Esophagus squamous epithelium (tissue), 5 donors: ENCODE measurements around the gene BMX. TPM values are rescaled to one million over a fixed set of nuclear protein-coding genes. Genes with fewer than 3 reads are reported as not detected.

ENCODE experiments used
- DNase-seq: peaks from one replicate; lab custom pipeline; 2025; lab: John Stamatoyannopoulos, UW
- H3K27ac ChIP-seq, 4 donors: fragments of 200-600 bp; sonication (generic); one replicate each; pipeline ENCODE4 v1.5.1; 2016 to 2019; ENCODE audit warnings: mild to moderate bottlenecking in 1 of 4
- H3K27me3 ChIP-seq, 4 donors: fragments of 200-600 bp; sonication (generic); 1 replicate in 3 of 4; 2 replicates in 1 of 4; pipeline versions ENCODE4 v1.5.1 to v1.6.0; 2017 to 2021; ENCODE audit warnings: antibody characterized with exemption in 1 of 4
- H3K36me3 ChIP-seq, 3 donors: fragments of 200-600 bp; sonication (generic); one replicate each; pipeline ENCODE4 v1.5.1; 2016 to 2019
- H3K4me1 ChIP-seq, 3 donors: fragments of 200-600 bp; sonication (generic); one replicate each; pipeline ENCODE4 v1.5.1; 2017 to 2019
- H3K4me3 ChIP-seq, 4 donors: fragments of 200-600 bp; sonication (generic); 1 replicate in 3 of 4; 2 replicates in 1 of 4; pipeline ENCODE4 v1.5.1; 2016 to 2019; ENCODE audit warnings: mild to moderate bottlenecking in 2 of 4, moderate library complexity in 1 of 4
- H3K9me3 ChIP-seq, 3 donors: fragments of 200-600 bp; sonication (generic); one replicate each; pipeline ENCODE4 v1.5.1; 2016 to 2019
- CTCF ChIP-seq, 6 experiments: fragments of 450-650 bp in 4 of 6; fragments of 200-600 bp in 2 of 6; sonication (generic) in 2 of 6; IDR thresholded peaks; one replicate each; pipeline ENCODE4 v1.5.1; 2016 to 2019; ENCODE audit warnings: antibody characterized with exemption in 6 of 6, mild to moderate bottlenecking in 4 of 6, moderate library complexity in 4 of 6
- POLR2A ChIP-seq, 4 donors: fragments of 450-650 bp; IDR thresholded peaks; one replicate each; pipeline ENCODE4 v1.6.1; 2017; ENCODE audit warnings: antibody characterized with exemption in 4 of 4, mild to moderate bottlenecking in 4 of 4, moderate library complexity in 3 of 4
- WGBS, 2 donors: methylation state at CpG; one replicate each; pipeline ENCODE4 v1.1.5; 2018; 5-methylcytosine and 5-hydroxymethylcytosine counted together
- intact Hi-C: fragments of 100-400 bp; cut with DNase I; formaldehyde crosslinking; loops from one replicate; pipeline ENCODE4 v1.15.0; 2022
- total RNA-seq, 4 donors: library from RNA; depleted of rRNA; stranded (reverse); fragments of >200 nt; gene quantifications; one replicate each; pipeline ENCODE4 v1.1.0, GENCODE V29; 2016
- donor health status: DM: yes; HTN: yes; CAD: no.

The BMX gene
- total RNA-seq, 4 donors from 2014 or later = 0.79 to 2.5 (median 1.2) TPM; not detected in 1

- Histone ChIP-seq H3K36me3 (no peaks in the 10 kb centered on the region), H3K27ac (no peak overlapping the region), H3K9me3 (no peaks in the 10 kb centered on the region), H3K27me3 (no peaks in the 10 kb centered on the region), H3K4me3 (no peak overlapping the region), H3K4me1 (no peaks in the 10 kb centered on the region)
- TF ChIP-seq POLR2A (IDR thresholded peaks at IDR 0.05) = no peak
- no peak for TF ChIP-seq CTCF (IDR thresholded peaks at IDR 0.05)
- DNase-seq = no peak
- 40% methylated on average over 1 of the region's 1 CpG for WGBS, 2 donors
- intact Hi-C loops = no loop called here
Observed at GRCh38 chrX:15511563-15511962, 11.0 kb downstream of the BMX start.

- Histone ChIP-seq H3K27ac (no peak overlapping the region), H3K27me3 (no peaks in the 10 kb centered on the region), H3K4me3 (no peak overlapping the region), H3K9me3 (no peaks in the 10 kb centered on the region), H3K36me3 (no peaks in the 10 kb centered on the region), H3K4me1 (no peaks in the 10 kb centered on the region)
- TF ChIP-seq POLR2A (IDR thresholded peaks at IDR 0.05) (no peak), CTCF (IDR thresholded peaks at IDR 0.05) (no peak)
- WGBS, 2 donors = 73 to 78% methylated on average over 4 of the region's 4 CpGs
- intact Hi-C loops = no loop called here
- DNase-seq = no peak
Observed at GRCh38 chrX:15512401-15512965, 11.9 kb downstream of the BMX start.

GRCh38 chrX:15514279-15514678 is 13.7 kb downstream of the BMX start:
- no peak overlapping the region for H3K4me3 ChIP-seq
- no peaks in the 10 kb centered on the region for H3K27me3 ChIP-seq
- intact Hi-C loops = no loop called here
- H3K27ac ChIP-seq = no peak overlapping the region
- DNase-seq = no peak
- H3K9me3 ChIP-seq = no peaks in the 10 kb centered on the region
- H3K36me3 ChIP-seq = no peaks in the 10 kb centered on the region
- no peaks in the 10 kb centered on the region for H3K4me1 ChIP-seq
- WGBS, 2 donors = 60 to 93% methylated on average over 1 of the region's 1 CpG
- no peak for TF ChIP-seq CTCF (IDR thresholded peaks at IDR 0.05)
- TF ChIP-seq POLR2A (IDR thresholded peaks at IDR 0.05) = no peak

- Histone ChIP-seq H3K4me3 (no peak overlapping the region), H3K9me3 (no peaks in the 10 kb centered on the region), H3K4me1 (no peaks in the 10 kb centered on the region), H3K36me3 (no peaks in the 10 kb centered on the region), H3K27me3 (no peaks in the 10 kb centered on the region), H3K27ac (no peak overlapping the region)
- intact Hi-C loops = no loop called here
- no peak for DNase-seq
- TF ChIP-seq CTCF (IDR thresholded peaks at IDR 0.05) = no peak
- no peak for TF ChIP-seq POLR2A (IDR thresholded peaks at IDR 0.05)
- WGBS, 2 donors = 36 to 45% methylated on average over 1 to 6 of the region's 6 CpGs
Observed at GRCh38 chrX:15515931-15516330, 15.3 kb downstream of the BMX start.

- H3K4me1 ChIP-seq = no peaks in the 10 kb centered on the region
- H3K36me3 ChIP-seq = no peaks in the 10 kb centered on the region
- intact Hi-C loops = no loop called here
- no peak for DNase-seq
- no peaks in the 10 kb centered on the region for H3K9me3 ChIP-seq
- no peak overlapping the region for H3K27ac ChIP-seq
- TF ChIP-seq POLR2A (IDR thresholded peaks at IDR 0.05) (no peak), CTCF (IDR thresholded peaks at IDR 0.05) (no peak)
- H3K27me3 ChIP-seq = no peaks in the 10 kb centered on the region
- no CpG with 5 or more reads among the region's 3 CpGs for WGBS, 2 donors
- no peak overlapping the region for H3K4me3 ChIP-seq
Observed at GRCh38 chrX:15522464-15522863, 21.9 kb downstream of the BMX start.
